C4-2B (cell line): ENCODE data around the gene DLX2.

ENCODE experiments used
- H3K27ac ChIP-seq: fragments of 450-650 bp; 2 replicates; pipeline ENCODE4 v1.5.1; 2017
- ZFX ChIP-seq: fragments of 450-650 bp; IDR thresholded peaks from 2 replicates; pipeline ENCODE4 v1.6.1; 2017
- TF ChIP-seq, protein P1 (sequence below): fragments of 450-650 bp; conservative IDR thresholded peaks from 2 replicates; pipeline ENCODE4 v1.5.1; 2017; ENCODE audit warnings: mild to moderate bottlenecking

Gene DLX2

DNA sequence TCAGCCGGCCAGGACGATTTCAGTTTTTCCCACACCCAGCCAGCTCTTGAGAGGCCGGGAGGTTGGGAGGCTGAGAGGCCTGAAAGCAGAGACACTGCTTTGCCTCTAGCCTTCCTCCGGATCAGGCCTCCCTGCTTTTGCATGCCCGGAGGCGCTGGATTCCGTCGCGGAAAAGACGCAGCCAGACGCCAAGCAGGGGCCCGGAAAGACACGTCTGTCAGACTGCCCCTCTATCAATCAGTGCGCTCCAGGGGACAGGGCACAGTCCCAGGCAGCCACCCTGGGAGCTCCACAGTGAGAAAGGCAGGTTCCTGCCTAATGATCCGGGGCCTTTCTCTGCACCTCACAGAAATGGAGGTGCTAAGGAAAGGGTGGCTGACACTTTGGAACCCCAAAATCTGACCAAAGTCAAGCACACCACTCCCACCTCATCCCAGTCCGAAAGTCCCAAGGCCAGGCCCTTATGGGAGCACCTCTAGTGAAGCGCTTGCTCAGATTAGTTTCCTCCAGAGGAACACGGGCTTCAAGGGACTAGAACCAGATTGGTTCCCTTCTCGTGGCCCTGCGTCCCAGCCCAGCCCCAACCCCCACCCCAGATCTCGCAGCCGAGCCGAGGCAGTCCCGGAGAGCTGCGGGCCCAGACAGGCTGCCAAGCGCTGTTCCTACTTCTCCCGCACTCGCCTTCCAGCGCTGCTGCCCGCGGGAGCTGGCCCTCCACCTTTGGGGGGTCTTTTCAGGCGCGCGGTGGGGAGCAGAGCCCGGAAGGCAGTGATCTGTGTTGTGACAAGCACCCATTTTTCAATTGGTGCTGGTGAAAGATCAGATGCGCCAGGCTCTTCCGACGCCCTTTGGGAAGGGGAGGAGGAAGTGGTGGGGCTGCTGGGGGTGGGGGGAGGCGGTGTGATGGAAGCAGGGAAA lies 12.4 kb downstream of the DLX2 start:
- TF ChIP-seq, protein P1, sequence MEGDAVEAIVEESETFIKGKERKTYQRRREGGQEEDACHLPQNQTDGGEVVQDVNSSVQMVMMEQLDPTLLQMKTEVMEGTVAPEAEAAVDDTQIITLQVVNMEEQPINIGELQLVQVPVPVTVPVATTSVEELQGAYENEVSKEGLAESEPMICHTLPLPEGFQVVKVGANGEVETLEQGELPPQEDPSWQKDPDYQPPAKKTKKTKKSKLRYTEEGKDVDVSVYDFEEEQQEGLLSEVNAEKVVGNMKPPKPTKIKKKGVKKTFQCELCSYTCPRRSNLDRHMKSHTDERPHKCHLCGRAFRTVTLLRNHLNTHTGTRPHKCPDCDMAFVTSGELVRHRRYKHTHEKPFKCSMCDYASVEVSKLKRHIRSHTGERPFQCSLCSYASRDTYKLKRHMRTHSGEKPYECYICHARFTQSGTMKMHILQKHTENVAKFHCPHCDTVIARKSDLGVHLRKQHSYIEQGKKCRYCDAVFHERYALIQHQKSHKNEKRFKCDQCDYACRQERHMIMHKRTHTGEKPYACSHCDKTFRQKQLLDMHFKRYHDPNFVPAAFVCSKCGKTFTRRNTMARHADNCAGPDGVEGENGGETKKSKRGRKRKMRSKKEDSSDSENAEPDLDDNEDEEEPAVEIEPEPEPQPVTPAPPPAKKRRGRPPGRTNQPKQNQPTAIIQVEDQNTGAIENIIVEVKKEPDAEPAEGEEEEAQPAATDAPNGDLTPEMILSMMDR = no peak
- TF ChIP-seq ZFX = no peak
- peak overlapping the region; percentile 75 for H3K27ac ChIP-seq

DNA sequence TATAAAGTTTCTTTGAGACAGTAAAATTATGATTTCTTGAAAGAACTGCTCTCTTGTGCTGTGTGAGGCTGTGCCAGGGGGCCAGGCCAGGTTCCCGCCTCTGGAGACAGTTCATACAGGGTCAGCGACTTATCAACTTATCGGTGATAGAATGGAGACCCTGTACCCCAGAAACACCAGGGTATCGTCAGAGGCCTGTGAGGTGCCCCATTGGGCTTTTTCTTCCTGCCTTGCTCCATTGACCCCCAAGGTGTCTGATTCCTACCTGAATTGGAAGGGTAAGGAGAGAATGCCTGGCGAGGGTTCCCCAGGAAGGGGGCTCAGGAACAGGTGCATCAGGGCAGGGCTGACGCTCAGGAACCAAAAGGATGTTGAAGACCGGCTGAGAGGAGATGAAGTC lies 13.1 kb downstream of the DLX2 start:
- peak overlapping the region; percentile 75 for H3K27ac ChIP-seq
- TF ChIP-seq, protein P1 = no peak
- no peak for TF ChIP-seq ZFX

DNA sequence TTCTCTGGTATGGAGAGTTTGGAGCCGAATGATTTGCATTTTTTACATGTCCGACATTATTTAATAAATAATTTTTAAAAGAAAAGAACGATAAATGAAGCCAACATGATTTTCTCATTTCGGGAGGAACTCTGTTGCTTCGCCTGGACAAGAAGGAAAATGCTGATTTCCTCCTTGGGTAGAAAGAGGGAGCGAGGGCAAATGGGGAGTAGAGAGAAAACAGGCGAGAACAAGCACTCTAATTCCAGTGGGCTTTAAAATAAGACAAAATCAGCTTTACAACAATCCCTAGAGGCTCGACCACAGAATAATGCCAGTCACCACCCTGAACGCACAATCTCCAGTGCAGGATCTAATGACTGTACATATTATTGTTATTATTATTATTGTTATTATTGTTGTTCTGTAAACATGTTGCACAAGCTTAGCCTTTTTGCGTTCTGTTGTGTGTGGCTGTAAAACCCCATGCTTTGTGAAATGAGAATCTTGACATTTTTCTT lies 13.6 kb downstream of the DLX2 start:
- peak overlapping the region; percentile 75 for H3K27ac ChIP-seq
- no peak for TF ChIP-seq ZFX
- TF ChIP-seq, protein P1 = no peak

DNA sequence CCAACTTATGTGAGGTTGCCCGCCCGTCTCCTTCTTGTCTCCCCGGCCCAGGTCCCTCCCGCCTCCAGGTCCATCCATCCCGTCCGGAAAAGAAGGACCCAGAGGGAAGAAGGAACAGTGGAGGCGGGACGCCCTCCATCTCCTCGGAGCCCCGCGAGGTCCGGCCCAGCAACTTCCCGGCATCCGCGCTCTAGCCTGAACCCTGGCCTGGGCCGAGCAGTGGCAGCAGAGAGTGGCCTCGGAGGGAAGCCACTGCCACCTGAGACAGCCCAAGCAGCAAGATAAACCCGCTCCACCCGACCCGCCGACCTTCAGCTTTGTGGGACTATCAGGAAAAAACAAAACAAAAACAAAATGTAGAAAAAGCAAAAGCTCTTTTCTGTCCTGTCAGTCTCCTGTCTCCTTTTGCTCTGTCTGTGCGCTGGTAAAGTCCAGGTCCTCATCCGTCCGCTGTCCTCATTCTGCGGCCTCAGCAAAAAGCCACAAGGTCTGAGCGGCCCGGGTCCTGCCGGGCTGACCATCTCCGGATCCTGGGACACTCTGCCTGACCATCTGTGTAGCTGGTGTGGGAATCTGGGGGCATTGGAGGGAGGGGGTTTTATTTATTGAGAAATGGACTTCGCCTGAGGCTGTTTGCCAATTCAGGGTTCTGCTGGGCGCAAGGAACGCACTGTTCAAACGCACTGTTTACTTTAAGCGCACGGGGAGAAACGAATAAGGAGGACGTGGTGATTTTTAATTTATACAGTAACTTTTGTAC lies 14.3 kb downstream of the DLX2 start:
- H3K27ac ChIP-seq = peak overlapping the region; percentile 75
- peak; percentile 27; the same call in 1 of the 2 replicates for TF ChIP-seq ZFX
- TF ChIP-seq, protein P1 = no peak

DNA sequence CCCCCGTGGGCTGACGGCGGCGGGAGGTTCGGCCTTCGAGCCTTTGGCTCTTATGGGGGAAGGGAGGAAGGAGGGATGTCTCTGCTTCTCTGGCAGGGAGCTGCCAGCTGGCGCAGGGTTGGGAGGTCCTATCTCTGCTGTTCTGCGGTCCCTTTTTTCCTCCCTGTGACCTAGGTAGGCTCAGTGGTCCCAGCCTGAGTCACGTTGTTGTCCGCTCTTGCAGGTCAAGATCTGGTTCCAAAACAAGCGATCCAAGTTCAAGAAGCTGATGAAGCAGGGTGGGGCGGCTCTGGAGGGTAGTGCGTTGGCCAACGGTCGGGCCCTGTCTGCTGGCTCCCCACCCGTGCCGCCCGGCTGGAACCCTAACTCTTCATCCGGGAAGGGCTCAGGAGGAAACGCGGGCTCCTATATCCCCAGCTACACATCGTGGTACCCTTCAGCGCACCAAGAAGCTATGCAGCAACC lies 14.9 kb downstream of the DLX2 start:
- no peak for TF ChIP-seq ZFX
- TF ChIP-seq, protein P1 = no peak
- H3K27ac ChIP-seq = peak overlapping the region; percentile 75

DNA sequence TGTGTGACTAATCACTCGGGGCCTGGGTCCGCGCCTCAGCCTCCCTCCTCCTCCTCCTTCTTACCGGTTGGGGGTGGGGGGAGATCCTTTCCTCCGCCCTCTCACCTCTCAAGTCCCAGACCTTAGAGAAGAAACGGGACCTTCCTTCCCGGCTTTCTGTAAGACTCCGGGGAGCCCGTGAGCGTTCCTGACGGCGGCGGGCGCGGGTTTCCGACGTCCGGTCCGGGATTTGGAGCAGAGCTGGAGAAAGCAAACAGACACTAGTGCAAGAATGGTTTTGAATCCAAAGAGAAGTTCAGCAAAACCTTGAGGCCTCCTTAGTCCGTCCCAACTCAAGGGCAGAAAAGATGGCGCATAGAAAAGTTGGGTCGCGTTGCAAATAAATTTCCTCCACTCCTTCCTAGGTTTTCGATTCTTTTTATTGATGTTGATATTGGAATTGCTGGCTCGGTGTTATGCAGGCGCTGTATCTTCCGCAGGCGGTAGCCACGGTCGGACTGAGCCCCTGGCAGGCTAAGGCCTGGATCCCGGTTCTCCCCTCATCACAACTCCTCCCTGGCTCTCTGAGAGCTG lies 15.4 kb downstream of the DLX2 start:
- H3K27ac ChIP-seq = peak overlapping the region; percentile 75
- no peak for TF ChIP-seq ZFX
- TF ChIP-seq, protein P1 = no peak
